Globus pallidus (tissue), 1 donor: Measurements from ENCODE around the gene MYL6.
"Not testable (repeated sequence)": the region's sequence is repeated elsewhere in the genome, so short reads cannot be mapped to it uniquely, and the experiment has no call there.

Experiments used
- DNase-seq: peaks from one replicate; pipeline ENCODE4 v3.0.0-alpha.2; 2015; ENCODE audit warnings: low spot score

MYL6 gene

GRCh38 chr12:56156464-56157200, 1.5 kb upstream of the MYL6 start:
- not testable (repeated sequence) for DNase-seq

- DNase-seq = peak; percentile 62
These were observed 744 bp upstream of the MYL6 start for GRCh38 chr12:56157201-56158028.

- DNase-seq = peak; percentile 38
These were observed 835 bp downstream of the MYL6 start for GRCh38 chr12:56158926-56159461.

GRCh38 chr12:56159482-56160192, 1.5 kb downstream of the MYL6 start:
- no peak for DNase-seq

GRCh38 chr12:56160193-56160763, 2.1 kb downstream of the MYL6 start:
- DNase-seq = no peak

- no peak for DNase-seq
These were observed 2.9 kb downstream of the MYL6 start for GRCh38 chr12:56160894-56161689.

GRCh38 chr12:56161690-56162351, 3.7 kb downstream of the MYL6 start:
- DNase-seq = no peak

GRCh38 chr12:56162468-56163290, 4.5 kb downstream of the MYL6 start:
- no peak for DNase-seq

GRCh38 chr12:56163533-56164344, 5.6 kb downstream of the MYL6 start:
- DNase-seq = no peak

- DNase-seq = no peak
These were observed 6.2 kb downstream of the MYL6 start for GRCh38 chr12:56164345-56164729.

- DNase-seq = no peak
These were observed 7.2 kb downstream of the MYL6 start for GRCh38 chr12:56165369-56165768.

GRCh38 chr12:56169229-56169759, 11.1 kb downstream of the MYL6 start:
- no peak for DNase-seq

GRCh38 chr12:56172839-56173238, 14.7 kb downstream of the MYL6 start:
- no peak for DNase-seq

GRCh38 chr12:56178347-56178746, 20.2 kb downstream of the MYL6 start:
- no peak for DNase-seq

GRCh38 chr12:56186957-56187356, 28.8 kb downstream of the MYL6 start:
- DNase-seq = no peak

- no peak for DNase-seq
These were observed 30.1 kb downstream of the MYL6 start for GRCh38 chr12:56188131-56188777.

- DNase-seq = no peak
These were observed 30.6 kb downstream of the MYL6 start for GRCh38 chr12:56188778-56189098.
